ENCODE measurements around the gene NPHP1. TPM values are rescaled to one million over a fixed set of nuclear protein-coding genes. Genes with fewer than 3 reads are reported as not detected.
"Not testable (repeated sequence)": the region's sequence is repeated elsewhere in the genome, so short reads cannot be mapped to it uniquely, and the experiment has no call there.

Gene NPHP1
- total and polyA plus RNA-seq, 12 donors = 2.4 to 14.2 (median 5.9) TPM

DNA sequence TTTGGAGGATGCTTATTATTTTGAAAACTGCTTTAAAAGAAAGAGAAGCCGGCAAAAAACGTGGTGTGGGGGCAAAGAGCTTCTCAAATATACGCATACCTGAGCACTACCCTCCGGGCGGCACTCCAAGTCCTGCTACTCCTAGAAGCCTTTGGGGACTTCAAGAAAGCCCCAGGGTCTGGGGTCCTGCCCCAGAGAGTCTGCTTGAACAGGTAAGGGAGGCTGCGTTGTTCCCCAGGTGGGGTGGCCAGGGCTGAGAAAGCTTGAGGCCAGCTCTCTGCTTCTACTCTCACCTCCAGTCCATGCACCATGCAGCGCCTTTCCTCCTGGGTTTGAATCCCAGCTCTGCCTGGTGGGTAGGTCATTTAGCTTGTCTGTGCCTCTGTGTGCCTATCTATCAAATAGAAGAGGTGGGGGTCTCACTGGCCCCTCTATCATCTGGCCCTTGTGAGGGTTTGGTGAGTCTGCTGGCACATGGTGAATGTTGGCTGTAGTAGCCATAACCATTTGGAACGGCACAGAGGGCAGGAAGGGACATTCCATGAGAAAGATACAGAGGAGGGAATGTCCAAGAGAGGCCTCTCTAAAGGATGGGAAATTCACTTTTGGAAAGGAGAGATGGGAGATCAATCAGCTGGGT is 108.7 kb downstream of the NPHP1 start:
- no peaks in the 10 kb centered on the region for H3K27me3 ChIP-seq
- peak in 1 of 7 donors; percentile 37 for DNase-seq
- H3K27ac ChIP-seq = no peak overlapping the region
- WGBS, 4 donors = 82 to 94% (median 90%) methylated on average over 6 to 8 of the region's 8 CpGs
- H3K36me3 ChIP-seq (replicated peaks in 1 of 2) = no peaks in the 10 kb centered on the region
- intact Hi-C loops (cut with DNase I) = no loop called here
- H3K9me3 ChIP-seq (replicated peaks in 1 of 3) = no peaks in the 10 kb centered on the region
- H3K4me1 ChIP-seq (replicated peaks in 1 of 2) = peaks cover 5 to 6% of the 10 kb centered on the region in 2 donors
- H3K4me3 ChIP-seq = no peak overlapping the region
- no peak for TF ChIP-seq POLR2A (IDR thresholded peaks at IDR 0.05)
- TF ChIP-seq, protein P1, sequence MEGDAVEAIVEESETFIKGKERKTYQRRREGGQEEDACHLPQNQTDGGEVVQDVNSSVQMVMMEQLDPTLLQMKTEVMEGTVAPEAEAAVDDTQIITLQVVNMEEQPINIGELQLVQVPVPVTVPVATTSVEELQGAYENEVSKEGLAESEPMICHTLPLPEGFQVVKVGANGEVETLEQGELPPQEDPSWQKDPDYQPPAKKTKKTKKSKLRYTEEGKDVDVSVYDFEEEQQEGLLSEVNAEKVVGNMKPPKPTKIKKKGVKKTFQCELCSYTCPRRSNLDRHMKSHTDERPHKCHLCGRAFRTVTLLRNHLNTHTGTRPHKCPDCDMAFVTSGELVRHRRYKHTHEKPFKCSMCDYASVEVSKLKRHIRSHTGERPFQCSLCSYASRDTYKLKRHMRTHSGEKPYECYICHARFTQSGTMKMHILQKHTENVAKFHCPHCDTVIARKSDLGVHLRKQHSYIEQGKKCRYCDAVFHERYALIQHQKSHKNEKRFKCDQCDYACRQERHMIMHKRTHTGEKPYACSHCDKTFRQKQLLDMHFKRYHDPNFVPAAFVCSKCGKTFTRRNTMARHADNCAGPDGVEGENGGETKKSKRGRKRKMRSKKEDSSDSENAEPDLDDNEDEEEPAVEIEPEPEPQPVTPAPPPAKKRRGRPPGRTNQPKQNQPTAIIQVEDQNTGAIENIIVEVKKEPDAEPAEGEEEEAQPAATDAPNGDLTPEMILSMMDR (IDR thresholded peaks at IDR 0.05) = no peak

DNA sequence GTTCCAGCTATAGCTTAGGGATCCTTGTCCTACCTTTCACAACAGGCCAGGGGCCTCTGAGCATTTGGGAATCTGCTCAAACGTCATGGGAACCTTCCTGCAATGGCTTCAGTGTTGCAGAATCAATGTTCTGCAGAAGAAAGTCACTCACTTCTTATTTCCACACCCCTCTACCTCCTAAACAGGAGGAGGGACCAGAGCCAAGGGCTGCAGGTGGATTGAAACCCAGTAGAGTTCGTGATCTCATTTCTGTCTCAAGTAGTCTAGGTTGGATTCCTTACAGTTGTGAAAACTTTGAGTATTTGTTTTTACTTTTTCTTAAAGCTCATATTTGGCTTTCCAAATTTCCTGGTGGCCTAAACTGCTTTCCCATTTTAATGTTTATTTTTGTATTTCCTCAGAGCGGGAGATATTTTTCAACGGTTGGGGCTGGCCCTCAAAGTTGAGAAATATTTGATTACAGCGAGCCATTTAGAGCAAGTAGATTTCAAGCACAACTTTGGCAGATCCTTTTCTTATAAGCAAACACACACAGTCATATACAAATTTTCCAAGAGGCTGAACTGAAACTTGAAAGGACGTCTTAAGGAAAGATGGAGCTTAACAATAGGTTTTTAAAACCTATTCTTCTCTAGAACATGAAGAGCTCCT is 109.8 kb downstream of the NPHP1 start:
- H3K9me3 ChIP-seq (replicated peaks in 1 of 3); H3K4me3 ChIP-seq; DNase-seq; H3K36me3 ChIP-seq (replicated peaks in 1 of 2); intact Hi-C loops (cut with DNase I); H3K4me1 ChIP-seq (replicated peaks in 1 of 2); H3K27ac ChIP-seq; H3K27me3 ChIP-seq: not testable (repeated sequence)
- WGBS, 4 donors = 56 to 73% (median 66%) methylated on average over 4 to 5 of the region's 6 CpGs

DNA sequence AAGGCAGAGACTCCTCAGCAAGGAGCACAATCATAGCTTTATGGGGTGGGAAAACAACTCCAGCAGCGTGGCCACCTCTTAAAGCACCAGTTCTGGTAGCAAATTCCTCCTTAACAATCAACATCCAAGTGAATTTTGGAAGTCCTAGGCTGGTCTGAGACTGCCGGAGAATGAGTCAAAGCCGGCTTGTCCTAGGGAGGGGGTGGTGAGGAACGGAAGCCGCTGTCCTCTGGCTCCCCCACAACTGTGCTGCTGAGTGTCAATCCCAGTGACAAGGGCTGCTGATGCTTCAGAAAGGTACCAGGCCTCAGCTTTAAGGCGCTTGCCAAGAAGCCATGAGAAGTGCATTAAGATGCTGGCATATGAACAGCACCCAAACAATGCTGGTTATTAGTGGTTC is 110.9 kb downstream of the NPHP1 start:
- intact Hi-C loops (cut with DNase I); H3K27ac ChIP-seq; H3K4me1 ChIP-seq (replicated peaks in 1 of 2); DNase-seq; H3K4me3 ChIP-seq; H3K36me3 ChIP-seq (replicated peaks in 1 of 2); H3K27me3 ChIP-seq; H3K9me3 ChIP-seq (replicated peaks in 1 of 3): not testable (repeated sequence)
- no CpG with 5 or more reads among the region's 6 CpGs for WGBS, 4 donors

DNA sequence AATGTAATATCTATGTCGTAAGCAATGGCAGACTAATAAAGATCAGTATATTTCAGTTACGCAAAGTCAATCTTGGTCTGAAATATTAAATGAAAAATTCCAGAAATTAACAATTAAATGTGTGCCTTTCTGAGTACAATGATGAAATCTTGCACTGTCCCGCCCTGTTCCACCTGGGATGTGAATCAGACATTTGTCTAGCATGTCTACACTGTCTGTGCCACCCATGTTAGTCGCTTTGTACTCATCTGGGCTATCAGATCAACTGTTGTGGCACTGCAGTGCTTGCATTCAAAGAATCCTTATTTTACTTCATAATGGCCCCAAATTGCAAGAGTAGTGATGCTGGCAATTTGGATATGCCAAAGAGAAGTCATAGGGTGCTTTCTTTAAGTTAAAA is 114.6 kb downstream of the NPHP1 start:
- intact Hi-C loops (cut with DNase I); H3K27me3 ChIP-seq; H3K27ac ChIP-seq; H3K4me3 ChIP-seq; DNase-seq; H3K4me1 ChIP-seq (replicated peaks in 1 of 2); H3K36me3 ChIP-seq (replicated peaks in 1 of 2); H3K9me3 ChIP-seq (replicated peaks in 1 of 3): not testable (repeated sequence)
- WGBS, 4 donors = 44 to 74% (median 50%) methylated on average over 2 of the region's 4 CpGs

DNA sequence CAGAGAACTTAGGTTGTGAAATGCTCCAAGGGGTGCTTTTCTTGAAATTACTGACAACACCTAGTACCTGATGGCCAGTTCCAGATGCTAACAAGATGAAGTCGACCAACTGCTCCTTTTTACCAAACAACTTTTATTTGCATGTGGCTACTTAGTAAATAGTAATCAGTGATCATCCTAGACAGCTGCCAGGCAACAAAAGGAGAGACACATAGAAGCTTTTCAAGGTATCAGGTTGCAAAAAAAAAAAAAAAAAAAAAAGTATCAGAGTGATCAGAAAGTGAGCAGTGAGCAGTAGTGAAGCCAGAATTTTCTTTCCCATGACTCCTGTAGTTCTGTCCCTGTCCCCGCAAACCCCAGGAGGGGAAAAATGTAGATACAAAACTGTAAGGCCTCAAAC is 121.1 kb downstream of the NPHP1 start:
- H3K27ac ChIP-seq; H3K36me3 ChIP-seq (replicated peaks in 1 of 2); H3K4me1 ChIP-seq (replicated peaks in 1 of 2); H3K4me3 ChIP-seq; DNase-seq; H3K27me3 ChIP-seq; intact Hi-C loops (cut with DNase I); H3K9me3 ChIP-seq (replicated peaks in 1 of 3): not testable (repeated sequence)
- WGBS, 4 donors = no CpG with 5 or more reads among the region's 2 CpGs

DNA sequence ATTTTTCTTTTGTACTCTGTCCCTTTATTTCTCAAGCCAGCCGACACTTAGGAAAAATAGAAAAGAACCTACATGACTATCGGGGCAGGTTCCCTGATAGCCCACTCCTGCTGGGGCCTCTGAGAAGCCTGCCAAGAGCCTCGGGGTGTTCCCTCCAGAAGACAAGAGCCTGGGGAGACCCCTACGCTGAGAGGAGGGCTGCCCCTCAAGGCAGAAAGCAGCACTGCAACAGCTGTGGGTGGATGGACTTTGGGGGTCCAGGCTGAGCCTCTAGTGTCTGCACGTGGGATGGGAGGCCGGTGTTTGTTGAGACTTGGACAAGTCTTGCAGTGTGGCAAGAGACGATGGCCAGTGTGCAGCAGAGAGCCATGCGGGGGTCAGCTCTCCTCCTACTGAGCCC is 121.7 kb downstream of the NPHP1 start:
- H3K36me3 ChIP-seq (replicated peaks in 1 of 2); H3K9me3 ChIP-seq (replicated peaks in 1 of 3); intact Hi-C loops (cut with DNase I); H3K27ac ChIP-seq; H3K4me1 ChIP-seq (replicated peaks in 1 of 2); DNase-seq; H3K27me3 ChIP-seq; H3K4me3 ChIP-seq: not testable (repeated sequence)
- WGBS, 4 donors = no CpG with 5 or more reads among the region's 8 CpGs

DNA sequence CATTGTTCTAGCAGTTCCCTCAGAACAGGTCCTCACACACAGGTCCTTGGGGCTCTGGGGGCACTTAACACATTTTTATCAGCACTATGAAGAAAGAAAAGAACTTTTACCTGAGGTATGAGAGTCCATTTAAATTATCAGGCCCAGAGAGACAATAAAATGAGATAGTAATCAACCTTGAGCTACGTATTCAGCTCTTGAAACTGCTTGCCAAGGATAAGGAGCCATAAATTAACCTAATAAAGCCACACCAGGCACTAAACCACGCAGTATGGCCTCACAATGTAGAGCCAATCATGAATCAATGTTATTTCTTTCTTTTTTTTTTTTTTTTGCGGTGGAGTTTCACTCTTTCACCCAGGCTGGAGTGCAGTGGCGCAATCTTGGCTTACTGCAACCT is 126.7 kb downstream of the NPHP1 start:
- 0% methylated on average over 1 of the region's 4 CpGs; no CpG with 5 or more reads in 3 of the 4 donors for WGBS, 4 donors
- H3K4me3 ChIP-seq; H3K27ac ChIP-seq; H3K27me3 ChIP-seq; DNase-seq; H3K4me1 ChIP-seq (replicated peaks in 1 of 2); H3K9me3 ChIP-seq (replicated peaks in 1 of 3); H3K36me3 ChIP-seq (replicated peaks in 1 of 2); intact Hi-C loops (cut with DNase I): not testable (repeated sequence)

DNA sequence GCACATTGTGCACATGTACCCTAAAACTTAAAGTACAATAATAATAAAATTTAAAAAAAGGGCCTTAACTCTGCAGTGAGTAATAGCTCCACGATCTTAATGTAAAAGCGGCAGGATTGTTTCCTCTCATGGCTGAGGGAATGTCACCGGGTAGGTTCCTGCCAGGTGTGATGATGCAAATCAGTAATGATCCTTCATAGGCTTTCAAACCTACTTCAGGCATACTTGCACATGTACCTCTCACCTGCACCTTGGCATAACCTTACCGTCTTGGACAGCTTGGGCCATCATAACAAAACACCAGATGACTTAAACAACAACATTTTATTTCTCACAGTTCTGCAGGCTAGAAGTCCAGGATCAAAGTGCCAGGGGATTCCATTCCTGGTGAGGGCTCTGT is 128.9 kb downstream of the NPHP1 start:
- not testable (repeated sequence) for DNase-seq; H3K36me3 ChIP-seq (replicated peaks in 1 of 2)
- WGBS, 4 donors = 40 to 81% (median 67%) methylated on average over 1 to 2 of the region's 4 CpGs

More for the DNA sequence above, 128.9 kb downstream of the NPHP1 start:
- H3K4me3 ChIP-seq; H3K27me3 ChIP-seq; H3K4me1 ChIP-seq (replicated peaks in 1 of 2); intact Hi-C loops (cut with DNase I); H3K27ac ChIP-seq; H3K9me3 ChIP-seq (replicated peaks in 1 of 3): not testable (repeated sequence)
